AG04449 (cell line): ENCODE measurements around the gene LCE2D.
"Not testable (repeated sequence)": the region's sequence is repeated elsewhere in the genome, so short reads cannot be mapped to it uniquely, and the experiment has no call there.

ENCODE experiments used
- CTCF ChIA-PET: fragments of 350-600 bp; formaldehyde crosslinking; extraction: SDS; loops from one replicate; lab custom pipeline; 2021; ENCODE audit warnings: antibody characterized with exemption; lab: Yijun Ruan, JAX
- POLR2A ChIA-PET: fragments of 400-600, 350-600 bp; formaldehyde crosslinking; extraction: SDS; loops from one replicate; lab custom pipeline; 2020; ENCODE audit warnings: antibody characterized with exemption, inconsistent platforms; lab: Yijun Ruan, JAX
- DNase-seq: peaks from one replicate; pipeline ENCODE4 v3.0.0-alpha.2; 2010; ENCODE audit warnings: low read depth, low spot score
- H3K4me3 ChIP-seq: 2 replicates; pipeline ENCODE4 v1.5.1; 2011; ENCODE audit warnings: low read depth, mild to moderate bottlenecking, control low read depth, low read length
- CTCF ChIP-seq: IDR thresholded peaks from one replicate; pipeline ENCODE4 v1.5.1; 2011; ENCODE audit warnings: mild to moderate bottlenecking, moderate library complexity, low read length, control low read depth, inconsistent platforms; ENCODE audit not compliant: insufficient read depth; ENCODE audit errors: missing control alignments

The LCE2D gene

GRCh38 chr1:152656459-152656858, 6.7 kb upstream of the LCE2D start:
- DNase-seq: no peak
- H3K4me3 ChIP-seq: no peak overlapping the region
- ChIA-PET POLR2A (no interaction called here), CTCF (interaction anchor here (2.4 kb wide), 1 partner anchor 214 kb away, joined by 7 read pairs; no protein-coding TSS in a partner anchor)
- no peak for TF ChIP-seq CTCF

- POLR2A ChIA-PET: no interaction called here
- TF ChIP-seq CTCF: no peak
- CTCF ChIA-PET: no interaction called here
- H3K4me3 ChIP-seq: no peak overlapping the region
- no peak for DNase-seq
Measured at GRCh38 chr1:152657677-152658076, 5.5 kb upstream of the LCE2D start.

- ChIA-PET POLR2A (no interaction called here), CTCF (no interaction called here)
- no peak for DNase-seq
- no peak overlapping the region for H3K4me3 ChIP-seq
- TF ChIP-seq CTCF: no peak
Measured at GRCh38 chr1:152658649-152659048, 4.5 kb upstream of the LCE2D start.

- POLR2A ChIA-PET, DNase-seq, H3K4me3 ChIP-seq: not testable (repeated sequence)
- CTCF ChIA-PET: interaction anchor here (1.5 kb wide), 1 partner anchor 11 kb away, joined by 6 read pairs; no protein-coding TSS in a partner anchor
Measured at GRCh38 chr1:152666171-152666570, 3.0 kb downstream of the LCE2D start.

GRCh38 chr1:152667648-152668047, 4.5 kb downstream of the LCE2D start:
- no peak for TF ChIP-seq CTCF
- no peak overlapping the region for H3K4me3 ChIP-seq
- DNase-seq: no peak
- ChIA-PET POLR2A (no interaction called here), CTCF (interaction anchor here (1.1 to 1.5 kb wide), 2 partner anchors 13 to 14 kb away, joined by 4 to 6 read pairs; no protein-coding TSS in a partner anchor)

- ChIA-PET POLR2A (no interaction called here), CTCF (no interaction called here)
- H3K4me3 ChIP-seq: no peak overlapping the region
- no peak for DNase-seq
- TF ChIP-seq CTCF: no peak
Measured at GRCh38 chr1:152673016-152673415, 9.8 kb downstream of the LCE2D start.

GRCh38 chr1:152674983-152675382, 11.8 kb downstream of the LCE2D start, which contains the start of gene LCE2C:
TSS of gene LCE2C (plus strand) at chr1:152675279. CDS start at chr1:152676016, 737 bp downstream.
- POLR2A ChIA-PET, H3K4me3 ChIP-seq, DNase-seq, CTCF ChIA-PET: not testable (repeated sequence)
